CD4-positive, alpha-beta T cell treated with Interleukin-15 for 1 hour (primary cell): ENCODE data around the gene NCAM1.

Experiments
- DNase-seq: peaks from one replicate; pipeline ENCODE4 v3.0.0-alpha.2; 2020

Gene NCAM1

GRCh38 chr11:113137713-113138529 is 176.7 kb downstream of the NCAM1 start:
- DNase-seq, result no peak

DNA sequence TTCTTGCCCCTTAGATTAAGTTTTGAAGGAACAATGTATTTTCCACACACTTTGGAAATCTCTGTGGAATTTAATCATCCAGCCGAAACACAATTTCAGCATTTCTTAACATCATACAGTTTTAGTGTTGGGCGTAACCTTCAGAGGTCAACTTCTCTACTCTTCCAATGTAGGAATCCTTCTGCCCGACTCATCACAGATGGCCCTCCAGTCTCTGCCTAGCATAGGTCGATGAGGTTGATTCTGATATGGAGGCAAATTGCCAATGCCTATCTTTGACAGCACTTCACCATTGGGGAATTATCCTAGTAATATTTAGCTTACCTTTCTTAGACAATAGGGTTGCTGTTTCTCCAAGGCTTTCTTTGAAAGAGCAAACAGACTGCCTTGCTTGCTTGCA is 177.5 kb downstream of the NCAM1 start:
- no peak for DNase-seq

GRCh38 chr11:113141010-113141409 is 179.8 kb downstream of the NCAM1 start:
- no peak for DNase-seq

- DNase-seq, result no peak
These were observed 181.3 kb downstream of the NCAM1 start for GRCh38 chr11:113142508-113142907.

DNA sequence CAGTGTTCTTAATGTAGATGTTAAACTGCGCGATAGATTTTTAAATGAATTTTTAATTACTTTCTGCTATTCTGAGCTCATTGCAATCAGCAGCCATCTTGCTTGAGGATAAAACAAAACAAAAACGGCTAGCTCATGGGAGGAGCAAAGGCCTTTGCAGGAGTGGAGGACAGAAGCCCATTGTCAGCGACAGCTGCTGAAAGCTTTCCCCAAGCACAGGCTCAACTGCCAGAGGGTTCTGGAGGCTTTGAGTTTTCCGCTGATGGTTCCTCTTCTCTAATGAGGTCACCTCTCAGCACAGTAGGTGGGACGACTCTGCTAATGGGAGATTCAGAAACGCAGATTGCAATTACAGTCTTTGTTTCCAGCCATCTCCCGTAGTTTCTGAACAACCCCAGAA is 186.0 kb downstream of the NCAM1 start:
- no peak for DNase-seq

- no peak for DNase-seq
These were observed 186.9 kb downstream of the NCAM1 start for GRCh38 chr11:113148076-113148475.

DNA sequence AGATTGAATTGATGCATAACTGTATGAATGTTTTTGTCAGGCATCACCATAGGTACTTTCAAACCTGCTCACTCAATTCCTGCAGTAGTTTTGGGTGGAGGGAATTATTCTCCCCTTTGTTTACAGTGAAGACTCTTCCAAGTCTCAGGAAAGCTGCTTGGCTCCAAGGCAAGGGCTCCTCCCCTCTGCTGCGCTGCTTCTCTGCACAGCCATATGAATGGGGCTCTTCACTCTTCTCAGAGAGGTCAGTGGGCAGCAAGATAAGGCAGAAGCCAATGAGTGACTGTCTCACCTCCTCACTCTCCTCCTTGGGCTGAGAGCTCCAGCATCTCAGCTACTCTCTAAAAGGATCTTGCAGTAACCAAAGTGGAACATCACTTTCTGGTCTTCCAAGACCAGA is 187.4 kb downstream of the NCAM1 start:
- DNase-seq, result no peak

DNA sequence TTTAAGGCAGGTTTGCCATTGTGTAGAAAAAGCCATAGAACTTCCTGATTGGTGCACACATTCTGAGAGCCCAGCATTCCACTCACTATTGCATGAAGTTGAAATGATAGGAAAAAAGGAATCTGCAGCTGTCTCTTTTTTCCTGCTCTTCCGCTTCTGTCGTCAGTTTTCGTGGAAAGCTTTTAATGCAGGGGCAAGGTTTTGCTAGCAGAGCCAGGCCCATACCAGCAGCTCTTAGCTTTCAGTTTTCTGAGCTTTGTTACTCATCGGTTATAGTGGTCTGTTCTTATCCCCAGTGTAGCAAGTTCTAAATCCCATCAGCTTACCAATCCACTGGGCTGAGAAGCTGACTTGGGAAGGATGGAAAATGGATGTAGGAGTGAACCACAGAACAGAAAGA is 190.3 kb downstream of the NCAM1 start:
- no peak for DNase-seq

- DNase-seq, result no peak
These were observed 191.3 kb downstream of the NCAM1 start for GRCh38 chr11:113152500-113152899.

DNA sequence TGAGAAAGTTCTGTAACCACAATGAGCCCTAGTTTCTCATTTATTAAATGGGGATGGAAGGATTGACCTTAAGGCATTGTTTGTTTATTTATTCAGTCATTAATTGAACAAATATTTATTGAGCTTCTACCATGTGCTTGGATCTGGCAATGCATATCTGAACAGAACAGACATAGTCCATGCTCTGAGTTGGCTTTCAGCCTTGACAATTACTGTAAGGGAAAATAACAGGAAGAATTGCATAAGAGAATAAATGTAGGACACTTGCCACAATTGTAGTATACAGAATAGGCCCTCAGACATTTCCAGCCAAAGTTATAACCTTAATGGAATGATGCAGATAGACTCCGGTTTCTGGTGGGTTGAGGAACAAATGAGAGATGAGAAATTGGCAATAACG is 192.6 kb downstream of the NCAM1 start:
- DNase-seq, result no peak

- no peak for DNase-seq
These were observed 199.0 kb downstream of the NCAM1 start for GRCh38 chr11:113159988-113160807.

DNA sequence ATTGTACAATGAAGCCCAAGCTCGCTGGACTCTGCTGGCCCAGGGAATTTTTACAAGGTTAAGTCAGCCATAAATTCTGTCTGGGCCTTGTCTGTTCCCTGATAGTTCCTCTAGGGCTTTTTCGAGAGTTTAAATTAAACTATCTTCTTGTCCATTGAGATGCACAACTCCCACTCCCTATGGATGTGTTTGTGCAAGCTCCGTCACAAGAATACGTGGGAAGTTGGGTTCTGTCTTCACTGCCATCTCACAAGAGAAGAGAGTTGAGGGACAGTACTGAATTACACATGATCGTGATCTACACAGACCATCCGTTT is 199.5 kb downstream of the NCAM1 start:
- no peak for DNase-seq

DNA sequence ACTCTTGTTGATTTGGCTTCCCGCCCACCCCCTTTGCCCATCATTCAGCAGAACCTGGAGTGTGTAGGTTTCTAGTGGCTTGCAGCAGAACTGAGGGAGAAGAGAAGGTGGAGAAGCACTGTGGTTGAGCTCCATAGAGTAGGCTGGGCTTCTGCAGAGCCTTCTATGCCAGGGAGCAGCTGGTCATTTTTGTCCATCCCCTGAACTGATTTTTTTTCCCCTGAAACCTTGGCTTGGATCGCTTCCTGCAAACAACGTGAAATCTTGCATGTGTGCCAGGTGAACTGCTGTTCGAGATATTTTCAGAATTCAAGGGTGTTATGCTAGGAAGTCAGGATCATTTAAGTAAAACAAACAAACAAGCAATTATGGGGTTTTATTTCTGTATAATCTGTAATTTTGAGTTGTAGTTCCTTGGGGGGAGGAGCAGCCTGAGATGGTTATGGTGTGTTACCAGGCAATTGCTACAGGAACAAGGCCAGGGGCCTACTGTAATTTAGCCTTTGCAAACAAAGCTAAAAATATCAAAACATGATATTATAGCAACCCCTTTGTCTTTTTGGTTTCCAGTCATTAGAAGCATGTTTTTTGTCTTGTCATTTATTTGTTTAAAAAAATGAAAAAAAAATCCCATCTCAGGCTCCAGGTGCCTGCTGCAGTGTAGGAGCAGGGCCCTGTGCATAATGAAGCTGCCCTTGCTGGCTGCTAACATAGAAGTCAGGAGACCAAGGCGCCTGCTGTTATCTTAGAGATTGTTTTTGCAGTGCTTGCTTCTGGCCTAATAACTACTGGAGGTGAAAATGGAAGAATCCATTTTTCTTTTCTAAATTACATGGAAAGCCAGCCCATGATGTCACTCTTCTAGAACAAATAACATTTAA is 200.7 kb downstream of the NCAM1 start:
- DNase-seq, result no peak

DNA sequence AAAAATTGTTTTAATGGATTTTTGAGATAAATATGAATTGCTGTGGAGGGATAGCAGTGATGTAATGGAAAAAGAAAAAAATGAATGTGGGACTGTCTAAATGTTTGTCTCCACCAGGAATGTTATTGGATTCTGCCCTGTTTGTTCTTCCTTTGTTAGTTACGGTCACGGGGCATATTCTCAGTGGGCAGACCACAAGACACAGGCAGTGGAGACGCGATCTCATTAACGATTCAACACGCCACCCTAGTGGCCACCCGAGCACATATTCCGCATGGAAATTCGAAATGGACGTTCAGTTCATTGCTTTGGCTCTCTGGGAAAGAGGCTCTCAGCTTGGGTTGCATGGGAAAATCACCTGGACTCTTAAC is 201.4 kb downstream of the NCAM1 start:
- DNase-seq, result no peak

GRCh38 chr11:113163291-113164030 is 202.2 kb downstream of the NCAM1 start:
- no peak for DNase-seq

- no peak for DNase-seq
These were observed 205.1 kb downstream of the NCAM1 start for GRCh38 chr11:113166280-113166679.

- no peak for DNase-seq
These were observed 206.4 kb downstream of the NCAM1 start for GRCh38 chr11:113167599-113167998.

GRCh38 chr11:113168354-113169342 is 207.4 kb downstream of the NCAM1 start:
- no peak for DNase-seq

DNA sequence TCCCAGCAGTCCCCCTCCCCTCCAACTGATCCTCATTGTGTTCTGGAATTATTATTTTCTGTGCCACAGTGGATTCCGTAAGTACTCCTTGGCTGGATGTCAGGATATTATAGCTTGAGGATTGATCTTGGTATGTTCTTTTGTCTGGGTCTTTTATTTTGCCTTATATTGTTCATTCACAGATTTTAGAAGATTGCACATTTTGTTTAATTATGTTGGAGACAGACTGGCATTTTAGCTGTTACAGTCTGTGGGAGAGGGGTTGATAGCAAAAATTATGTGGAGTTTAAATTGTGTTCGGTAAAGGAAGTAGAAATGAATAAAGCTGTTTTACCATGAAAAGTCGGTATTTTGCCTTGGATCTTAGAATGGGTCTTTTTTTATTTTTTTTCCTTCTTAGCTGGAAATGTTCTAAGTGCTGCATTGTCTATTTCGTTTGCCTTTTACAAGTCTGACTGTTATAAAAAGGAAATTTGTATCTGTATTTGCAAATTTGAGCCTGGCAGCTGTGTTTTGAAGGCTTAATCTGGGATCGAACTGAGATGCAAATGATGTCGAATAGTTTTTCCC is 211.2 kb downstream of the NCAM1 start:
- DNase-seq, result no peak

GRCh38 chr11:113173126-113173525 is 211.9 kb downstream of the NCAM1 start:
- DNase-seq, result no peak

DNA sequence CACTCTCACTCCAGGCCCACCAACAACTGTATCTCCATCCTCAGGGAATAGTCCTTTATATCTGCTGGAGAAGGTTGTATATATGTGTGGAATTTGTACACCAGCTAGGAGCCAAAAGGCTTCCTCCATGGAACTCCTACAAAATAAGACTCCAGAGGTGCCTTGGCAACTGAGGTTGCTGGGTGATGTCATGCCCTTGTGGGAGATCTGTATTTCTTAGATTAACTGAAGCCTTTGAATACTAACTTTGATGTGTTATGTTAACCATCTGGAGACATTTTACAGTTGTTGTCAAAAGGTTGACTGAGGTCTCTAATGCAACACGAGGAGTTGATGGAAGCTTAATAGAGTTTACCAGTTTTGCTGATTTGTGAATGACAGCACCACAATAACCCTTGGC is 213.7 kb downstream of the NCAM1 start:
- no peak for DNase-seq
